Measurements from ENCODE around the gene AAMP. TPM values are rescaled to one million over a fixed set of nuclear protein-coding genes. Genes with fewer than 3 reads are reported as not detected.

The AAMP gene
- total RNA-seq, 3 donors from 2014 or later (not counting 1 experiment from before 2014, with no cell fraction given), result 52.5 to 61.6 (median 60.0) TPM

DNA sequence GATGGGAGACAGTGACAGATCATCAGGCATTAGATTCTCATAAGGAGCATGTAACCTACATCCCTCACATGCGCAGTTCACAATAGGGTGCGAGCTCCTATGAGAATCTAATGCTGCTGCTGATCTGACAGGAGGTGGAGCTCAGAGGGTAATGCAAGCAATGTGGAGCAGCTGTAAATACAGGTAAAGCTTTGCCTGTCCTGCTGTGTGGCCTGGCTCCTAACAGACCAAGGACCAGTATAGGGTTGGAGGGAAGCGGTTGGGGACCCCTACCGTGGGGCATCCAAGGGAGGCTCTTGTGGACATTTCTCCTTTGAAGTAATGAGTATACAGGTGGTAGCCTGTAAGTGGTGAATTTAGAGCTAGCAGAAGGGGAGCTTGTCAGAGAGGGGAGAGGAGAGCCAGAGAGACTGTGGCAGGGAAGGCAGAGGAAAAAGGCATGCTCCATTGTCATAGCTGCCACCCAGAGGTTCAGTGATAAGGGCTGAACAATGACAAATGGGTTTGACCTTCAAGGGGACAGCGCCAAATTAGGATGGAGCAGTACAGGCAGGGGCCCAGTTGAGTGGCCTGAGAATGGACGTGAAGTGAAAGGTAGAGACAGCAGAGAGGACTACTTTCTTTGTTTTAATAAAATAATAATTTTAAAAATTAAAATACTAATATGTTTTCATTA, 37.6 kb upstream of the AAMP start:
- H3K4me1 ChIP-seq (ENCODE audit: control insufficient read depth, insufficient read depth, low read length), result no peaks in the 10 kb centered on the region
- H3K9me3 ChIP-seq (ENCODE audit: control insufficient read depth, insufficient read depth, low read length), result no peaks in the 10 kb centered on the region
- no peak overlapping the region for H3K27ac ChIP-seq (ENCODE audit: low read length)
- no peak overlapping the region for H3K4me3 Mint-ChIP-seq
- no peak overlapping the region for H3K4me3 ChIP-seq (ENCODE audit: low read length)
- peaks cover 0 to 3% of the 10 kb centered on the region in 2 donors for H3K27me3 Mint-ChIP-seq (ENCODE audit: low read depth in 2 of 2)
- H3K4me1 Mint-ChIP-seq, result no peaks in the 10 kb centered on the region
- H3K9me3 Mint-ChIP-seq, result no peaks in the 10 kb centered on the region
- H3K36me3 Mint-ChIP-seq, result no peaks in the 10 kb centered on the region
- no peak for DNase-seq
- no peaks in the 10 kb centered on the region for H3K27me3 ChIP-seq (ENCODE audit: control insufficient read depth, insufficient read depth, low read length)
- intact Hi-C loops (cut with micrococcal nuclease), result no loop called here
- TF ChIP-seq, protein P1, sequence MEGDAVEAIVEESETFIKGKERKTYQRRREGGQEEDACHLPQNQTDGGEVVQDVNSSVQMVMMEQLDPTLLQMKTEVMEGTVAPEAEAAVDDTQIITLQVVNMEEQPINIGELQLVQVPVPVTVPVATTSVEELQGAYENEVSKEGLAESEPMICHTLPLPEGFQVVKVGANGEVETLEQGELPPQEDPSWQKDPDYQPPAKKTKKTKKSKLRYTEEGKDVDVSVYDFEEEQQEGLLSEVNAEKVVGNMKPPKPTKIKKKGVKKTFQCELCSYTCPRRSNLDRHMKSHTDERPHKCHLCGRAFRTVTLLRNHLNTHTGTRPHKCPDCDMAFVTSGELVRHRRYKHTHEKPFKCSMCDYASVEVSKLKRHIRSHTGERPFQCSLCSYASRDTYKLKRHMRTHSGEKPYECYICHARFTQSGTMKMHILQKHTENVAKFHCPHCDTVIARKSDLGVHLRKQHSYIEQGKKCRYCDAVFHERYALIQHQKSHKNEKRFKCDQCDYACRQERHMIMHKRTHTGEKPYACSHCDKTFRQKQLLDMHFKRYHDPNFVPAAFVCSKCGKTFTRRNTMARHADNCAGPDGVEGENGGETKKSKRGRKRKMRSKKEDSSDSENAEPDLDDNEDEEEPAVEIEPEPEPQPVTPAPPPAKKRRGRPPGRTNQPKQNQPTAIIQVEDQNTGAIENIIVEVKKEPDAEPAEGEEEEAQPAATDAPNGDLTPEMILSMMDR (IDR thresholded peaks at IDR 0.05), result no peak
- no peak for ATAC-seq
- WGBS (ENCODE audit: insufficient coverage), result 94% methylated on average over 5 of the region's 6 CpGs
- no peaks in the 10 kb centered on the region for H3K36me3 ChIP-seq (ENCODE audit: control insufficient read depth, insufficient read depth, low read length)
- no peak overlapping the region for H3K27ac Mint-ChIP-seq

DNA sequence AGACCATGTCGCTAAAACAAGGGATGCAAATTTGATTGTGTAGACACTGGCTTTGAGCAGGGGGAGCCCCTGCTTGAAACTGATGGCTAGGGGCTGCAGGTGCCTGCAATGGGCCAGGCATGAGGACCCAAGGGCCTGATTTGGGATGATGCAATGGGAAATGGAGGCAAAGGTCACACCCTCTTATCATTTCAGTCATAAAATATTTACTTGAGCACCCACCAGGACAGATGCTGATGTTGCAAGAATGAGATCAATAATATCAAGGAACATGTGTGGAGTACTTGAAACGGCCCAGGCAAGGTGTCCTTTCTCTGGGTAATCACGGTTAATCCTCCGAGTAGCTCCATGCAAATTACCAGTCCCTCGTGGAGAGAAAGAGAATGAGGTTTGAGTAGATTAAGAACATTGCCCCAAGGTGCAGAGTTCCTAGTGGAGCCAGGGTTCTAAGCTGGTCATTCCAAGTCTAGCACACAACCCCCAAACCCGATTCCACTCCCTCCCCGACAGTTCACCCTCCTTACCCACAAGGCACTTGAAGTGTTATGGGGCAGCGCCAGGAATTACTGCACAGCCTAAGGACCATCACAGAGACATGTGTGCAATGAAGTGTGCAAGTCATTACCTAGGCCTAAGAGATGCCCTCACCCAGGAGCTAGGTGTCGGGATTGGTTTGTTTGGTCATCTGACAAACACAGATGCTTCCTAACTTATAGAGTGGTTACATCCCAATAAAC, 36.4 kb upstream of the AAMP start:
- peaks cover 3% of the 10 kb centered on the region in 2 donors for H3K4me1 Mint-ChIP-seq
- no peak overlapping the region for H3K27ac ChIP-seq (ENCODE audit: low read length)
- 93% methylated on average over 9 of the region's 9 CpGs for WGBS (ENCODE audit: insufficient coverage)
- peaks cover 3% of the 10 kb centered on the region for H3K4me1 ChIP-seq (ENCODE audit: control insufficient read depth, insufficient read depth, low read length)
- H3K4me3 Mint-ChIP-seq, result no peak overlapping the region
- peaks cover 0 to 3% of the 10 kb centered on the region in 2 donors for H3K27me3 Mint-ChIP-seq (ENCODE audit: low read depth in 2 of 2)
- TF ChIP-seq, protein P1 (IDR thresholded peaks at IDR 0.05), result no peak
- H3K36me3 Mint-ChIP-seq, result no peaks in the 10 kb centered on the region
- no peak overlapping the region for H3K27ac Mint-ChIP-seq
- no peaks in the 10 kb centered on the region for H3K36me3 ChIP-seq (ENCODE audit: control insufficient read depth, insufficient read depth, low read length)
- ATAC-seq (no peak), DNase-seq (no peak)
- no peaks in the 10 kb centered on the region for H3K9me3 Mint-ChIP-seq
- H3K27me3 ChIP-seq (ENCODE audit: control insufficient read depth, insufficient read depth, low read length), result no peaks in the 10 kb centered on the region
- intact Hi-C loops (cut with micrococcal nuclease), result no loop called here
- no peak overlapping the region for H3K4me3 ChIP-seq (ENCODE audit: low read length)
- no peaks in the 10 kb centered on the region for H3K9me3 ChIP-seq (ENCODE audit: control insufficient read depth, insufficient read depth, low read length)

DNA sequence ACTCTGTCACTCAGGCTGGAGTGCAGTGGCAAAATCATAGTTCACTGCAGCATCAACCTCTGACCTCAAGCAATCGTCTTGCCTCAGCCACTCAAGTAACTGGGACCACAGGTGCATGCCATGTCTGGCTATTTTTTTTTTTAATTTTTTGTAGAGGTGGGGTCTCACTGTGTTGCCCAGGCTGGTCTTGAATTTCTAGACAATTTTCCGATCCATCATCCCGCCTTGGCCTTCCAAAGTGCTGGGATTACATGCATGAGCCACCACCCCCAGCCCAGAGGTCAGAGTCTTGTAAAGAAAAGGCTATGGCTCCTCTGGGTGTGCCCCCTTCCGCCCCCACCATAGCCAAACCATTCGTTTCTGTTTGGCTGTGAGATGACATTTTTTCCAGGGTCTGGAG, 35.4 kb upstream of the AAMP start:
- intact Hi-C loops (cut with micrococcal nuclease), result no loop called here
- no peak overlapping the region for H3K27ac ChIP-seq (ENCODE audit: low read length)
- H3K4me1 ChIP-seq (ENCODE audit: control insufficient read depth, insufficient read depth, low read length), result peaks cover 7% of the 10 kb centered on the region
- H3K4me3 Mint-ChIP-seq, result no peak overlapping the region
- H3K27me3 Mint-ChIP-seq (ENCODE audit: low read depth in 2 of 2), result peaks cover 0 to 3% of the 10 kb centered on the region in 2 donors
- no peaks in the 10 kb centered on the region for H3K36me3 ChIP-seq (ENCODE audit: control insufficient read depth, insufficient read depth, low read length)
- H3K27ac Mint-ChIP-seq, result no peak overlapping the region
- ATAC-seq (no peak), DNase-seq (no peak)
- H3K9me3 ChIP-seq (ENCODE audit: control insufficient read depth, insufficient read depth, low read length), result no peaks in the 10 kb centered on the region
- TF ChIP-seq, protein P1 (IDR thresholded peaks at IDR 0.05), result no peak
- no peak overlapping the region for H3K4me3 ChIP-seq (ENCODE audit: low read length)
- H3K4me1 Mint-ChIP-seq, result peaks cover 7% of the 10 kb centered on the region in 2 donors
- no peaks in the 10 kb centered on the region for H3K27me3 ChIP-seq (ENCODE audit: control insufficient read depth, insufficient read depth, low read length)
- WGBS (ENCODE audit: insufficient coverage), result 87% methylated on average over 4 of the region's 5 CpGs
- H3K36me3 Mint-ChIP-seq, result no peaks in the 10 kb centered on the region
- H3K9me3 Mint-ChIP-seq, result no peaks in the 10 kb centered on the region

All from natural killer cell (primary cell).